HepG2 (cell line): Measurements from ENCODE around the gene BCKDHB. TPM values are rescaled to one million over a fixed set of nuclear protein-coding genes. Genes with fewer than 3 reads are reported as not detected.

Experiments
- CCDC6 ChIP-seq: sonication (generic); formaldehyde crosslinking; IDR thresholded peaks from 2 replicates; pipeline ENCODE4 v1.8.1; 2022; ENCODE audit warnings: mild to moderate bottlenecking, missing genetic modification reagents, moderate library complexity
- ETV5 ChIP-seq: IDR thresholded peaks from 2 replicates; pipeline ENCODE4 v1.6.1; 2018; ENCODE audit warnings: missing biosample characterization, missing genetic modification reagents, inconsistent platforms, borderline replicate concordance
- HDAC6 ChIP-seq: fragments of 200-600 bp; sonication (generic); IDR thresholded peaks from 2 replicates; pipeline ENCODE4 v1.7.0; 2017; ENCODE audit warnings: mild to moderate bottlenecking, antibody characterized with exemption, low read length, low read depth
- HNRNPUL1 ChIP-seq: fragments of 200-400 bp; formaldehyde crosslinking; IDR thresholded peaks from 2 replicates; pipeline ENCODE4 v1.6.1; 2017; ENCODE audit warnings: low read depth, mild to moderate bottlenecking, low read length, moderate library complexity
- KLF11 ChIP-seq: IDR thresholded peaks from 2 replicates; pipeline ENCODE4 v1.6.1; 2016; ENCODE audit warnings: missing compliant biosample characterization
- MAFK ChIP-seq, 2 experiments: IDR thresholded peaks in 1 of 2; conservative IDR thresholded peaks in 1 of 2; 2 replicates each; pipeline ENCODE4 v1.6.1; 2011; ENCODE audit warnings: improper control_type of control experiment in 2 of 2, low read length in 2 of 2
- MED1 ChIP-seq: sonication (generic); formaldehyde crosslinking; IDR thresholded peaks from 2 replicates; pipeline ENCODE4 v1.4.0; 2020; ENCODE audit warnings: missing genetic modification reagents
- NR2F1 ChIP-seq, 2 experiments: fragments of 450-650 bp in 1 of 2; formaldehyde crosslinking in 1 of 2; IDR thresholded peaks; 2 replicates each; pipeline versions ENCODE4 v1.5.0 to v1.6.1; 2016 to 2020; ENCODE audit warnings: mild to moderate bottlenecking in 1 of 2, missing compliant biosample characterization in 1 of 2, missing genetic modification reagents in 1 of 2, moderate library complexity in 1 of 2
- POLR2AphosphoS5 ChIP-seq: IDR thresholded peaks from 2 replicates; pipeline ENCODE4 v1.6.1; 2012; ENCODE audit warnings: low read depth, low read length
- RARG ChIP-seq: sonication (generic); formaldehyde crosslinking; IDR thresholded peaks from 2 replicates; pipeline ENCODE4 v1.4.0; 2020; ENCODE audit warnings: low read depth, mild to moderate bottlenecking, missing genetic modification reagents
- RBM22 ChIP-seq: fragments of 200-400 bp; formaldehyde crosslinking; optimal IDR thresholded peaks from 2 replicates; pipeline ENCODE3; 2017; ENCODE audit warnings: mild to moderate bottlenecking, low read length, moderate library complexity
- THYN1 ChIP-seq: sonication (generic); formaldehyde crosslinking; IDR thresholded peaks from 2 replicates; pipeline ENCODE4 v1.8.1; 2023; ENCODE audit warnings: low read depth, mild to moderate bottlenecking, moderate library complexity, missing genetic modification reagents, borderline replicate concordance
- ZNF24 ChIP-seq: fragments of 450-650 bp; IDR thresholded peaks from 2 replicates; pipeline ENCODE4 v1.6.1; 2017; ENCODE audit warnings: antibody characterized with exemption, mild to moderate bottlenecking
- ZNF468 ChIP-seq: sonication (generic); formaldehyde crosslinking; IDR thresholded peaks from 2 replicates; pipeline ENCODE4 v1.8.0; 2022; ENCODE audit warnings: mild to moderate bottlenecking, moderate library complexity, missing genetic modification reagents
- ZNF672 ChIP-seq: sonication (generic); formaldehyde crosslinking; IDR thresholded peaks from 2 replicates; pipeline ENCODE4 v1.8.1; 2022; ENCODE audit warnings: missing genetic modification reagents
- ZNF709 ChIP-seq: sonication (generic); formaldehyde crosslinking; IDR thresholded peaks from 2 replicates; pipeline ENCODE4 v1.5.0; 2020; ENCODE audit warnings: mild to moderate bottlenecking, missing genetic modification reagents
- ZNF749 ChIP-seq: sonication (generic); formaldehyde crosslinking; IDR thresholded peaks from 2 replicates; pipeline ENCODE4 v1.8.0; 2022; ENCODE audit warnings: mild to moderate bottlenecking, missing genetic modification reagents, moderate library complexity, borderline replicate concordance
- ZNF773 ChIP-seq: sonication (generic); formaldehyde crosslinking; IDR thresholded peaks from 2 replicates; pipeline ENCODE4 v1.4.0; 2020; ENCODE audit warnings: missing genetic modification reagents, borderline replicate concordance
- ZNF883 ChIP-seq: sonication (generic); formaldehyde crosslinking; IDR thresholded peaks from 2 replicates; pipeline ENCODE4 v1.5.1; 2020; ENCODE audit warnings: mild to moderate bottlenecking, missing genetic modification reagents; ENCODE audit errors: not compliant biosample characterization
- ZSCAN30 ChIP-seq: sonication (generic); formaldehyde crosslinking; IDR thresholded peaks from 2 replicates; pipeline ENCODE4 v1.5.0; 2020; ENCODE audit warnings: mild to moderate bottlenecking, missing genetic modification reagents
- polyA plus RNA-seq, 8 experiments: library from polyadenylated mRNA; depleted of rRNA in 3 of 8; stranded (reverse) in 7 of 8; unstranded in 1 of 8; fragments of >200 nt; fragmentation: Illumina TruSeq in 4 of 8; extraction: Trizol in 4 of 8; gene quantifications; 2 replicates each; pipeline versions ENCODE4 v1.2.1 to v1.2.3, GENCODE V29; 2011 to 2016; ENCODE audit warnings: low read depth in 4 of 8, missing spikeins in 1 of 8, mixed read lengths in 1 of 8; ENCODE audit not compliant: insufficient read depth in 1 of 8
- total RNA-seq, 5 experiments: library from RNA; depleted of rRNA; stranded (reverse); fragments of >200 nt; fragmentation: Illumina TruSeq; extraction: Trizol; gene quantifications; 2 replicates each; pipeline ENCODE4 v1.2.3, GENCODE V29; 2016; ENCODE audit warnings: low read depth in 1 of 5
- TF ChIP-seq, protein P1 (sequence below): sonication (generic); formaldehyde crosslinking; IDR thresholded peaks from 2 replicates; pipeline ENCODE4 v1.9.0; 2022; ENCODE audit warnings: low read depth, missing genetic modification reagents
- TF ChIP-seq, protein P2 (sequence below): sonication (generic); formaldehyde crosslinking; IDR thresholded peaks from 2 replicates; pipeline ENCODE4; 2020; ENCODE audit warnings: missing genetic modification reagents, mild to moderate bottlenecking, borderline replicate concordance
- TF ChIP-seq, protein P3 (sequence below): sonication (generic); formaldehyde crosslinking; IDR thresholded peaks from 2 replicates; pipeline ENCODE4 v1.5.1; 2020; ENCODE audit warnings: missing genetic modification reagents, mild to moderate bottlenecking, borderline replicate concordance

The BCKDHB gene
- total and polyA plus RNA-seq, 2 of the 13 experiments (the other 11 are each of a cell fraction or from before 2014, with no cell fraction given): 10.8 to 13.6 TPM

DNA sequence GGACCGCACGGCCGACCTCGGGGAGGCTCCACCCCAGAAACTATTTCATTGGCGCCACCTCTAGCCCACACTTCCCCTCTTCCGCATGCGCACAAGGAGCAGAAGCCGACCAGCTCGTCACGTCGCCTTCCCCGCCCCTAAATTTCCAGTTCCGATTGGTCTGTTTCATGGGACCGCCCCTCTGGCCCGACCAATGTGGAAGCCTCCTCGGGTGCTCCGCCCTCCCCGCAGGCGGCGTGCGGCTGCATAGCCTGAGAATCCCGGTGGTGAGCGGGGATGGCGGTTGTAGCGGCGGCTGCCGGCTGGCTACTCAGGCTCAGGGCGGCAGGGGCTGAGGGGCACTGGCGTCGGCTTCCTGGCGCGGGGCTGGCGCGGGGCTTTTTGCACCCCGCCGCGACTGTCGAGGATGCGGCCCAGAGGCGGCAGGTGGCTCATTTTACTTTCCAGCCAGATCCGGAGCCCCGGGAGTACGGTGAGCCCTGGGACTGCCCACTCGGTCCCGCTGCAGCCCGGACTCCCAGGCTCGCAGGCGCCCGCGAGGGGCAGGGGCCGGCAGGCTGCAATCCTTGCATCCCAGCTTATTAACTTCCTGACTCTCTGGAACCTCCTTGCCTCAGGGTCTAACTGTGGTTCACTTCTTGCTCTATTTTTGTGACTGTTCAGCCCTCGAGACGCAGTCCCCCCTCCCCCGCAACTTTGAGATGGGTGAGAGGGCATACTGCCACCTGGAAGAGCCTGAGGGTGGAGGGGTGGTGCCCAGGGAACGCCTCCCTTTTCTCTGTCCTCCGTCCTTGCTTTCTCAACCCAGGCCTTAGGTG, at the start of gene BCKDHB (continued):
- TF ChIP-seq, protein P1, sequence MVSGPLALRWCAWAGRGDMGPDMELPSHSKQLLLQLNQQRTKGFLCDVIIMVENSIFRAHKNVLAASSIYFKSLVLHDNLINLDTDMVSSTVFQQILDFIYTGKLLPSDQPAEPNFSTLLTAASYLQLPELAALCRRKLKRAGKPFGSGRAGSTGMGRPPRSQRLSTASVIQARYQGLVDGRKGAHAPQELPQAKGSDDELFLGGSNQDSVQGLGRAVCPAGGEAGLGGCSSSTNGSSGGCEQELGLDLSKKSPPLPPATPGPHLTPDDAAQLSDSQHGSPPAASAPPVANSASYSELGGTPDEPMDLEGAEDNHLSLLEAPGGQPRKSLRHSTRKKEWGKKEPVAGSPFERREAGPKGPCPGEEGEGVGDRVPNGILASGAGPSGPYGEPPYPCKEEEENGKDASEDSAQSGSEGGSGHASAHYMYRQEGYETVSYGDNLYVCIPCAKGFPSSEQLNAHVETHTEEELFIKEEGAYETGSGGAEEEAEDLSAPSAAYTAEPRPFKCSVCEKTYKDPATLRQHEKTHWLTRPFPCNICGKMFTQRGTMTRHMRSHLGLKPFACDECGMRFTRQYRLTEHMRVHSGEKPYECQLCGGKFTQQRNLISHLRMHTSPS (CRISPR knock-in tag): no peak; the same call in 1 of the 2 replicates
- TF ChIP-seq NR2F1 (CRISPR knock-in tag; IDR thresholded peaks at IDR 0.05) (no peak), RBM22 (no peak), ZNF773 (CRISPR knock-in tag) (no peak), ZNF24 (no peak), MED1 (CRISPR knock-in tag) (peak; percentile 73), CCDC6 (CRISPR knock-in tag) (0 out of 2 replicates have a peak, but pooled peaks have one; percentile 21), ZNF709 (CRISPR knock-in tag) (peak; percentile 58; the same call in 1 of the 2 replicates), MAFK (conservative IDR thresholded peaks at IDR 0.05 in 1 of 2, IDR thresholded peaks at IDR 0.05 in 1 of 2; ENCODE audit: low read length in 2 of 2) (no peak), ZSCAN30 (CRISPR knock-in tag) (no peak), RARG (no peak), KLF11 (CRISPR knock-in tag) (peak; percentile 64; the same call in 1 of the 2 replicates), ZNF883 (CRISPR knock-in tag) (peak; percentile 63), POLR2AphosphoS5 (peak; percentile 90), HDAC6 (no peak), ZNF468 (no peak), HNRNPUL1 (no peak), THYN1 (CRISPR knock-in tag) (no peak), ETV5 (CRISPR knock-in tag) (no peak; the same call in 1 of the 2 replicates), ZNF672 (CRISPR knock-in tag) (no peak), ZNF749 (CRISPR knock-in tag) (peak; percentile 83; the same call in 1 of the 2 replicates)
- TF ChIP-seq, protein P2, sequence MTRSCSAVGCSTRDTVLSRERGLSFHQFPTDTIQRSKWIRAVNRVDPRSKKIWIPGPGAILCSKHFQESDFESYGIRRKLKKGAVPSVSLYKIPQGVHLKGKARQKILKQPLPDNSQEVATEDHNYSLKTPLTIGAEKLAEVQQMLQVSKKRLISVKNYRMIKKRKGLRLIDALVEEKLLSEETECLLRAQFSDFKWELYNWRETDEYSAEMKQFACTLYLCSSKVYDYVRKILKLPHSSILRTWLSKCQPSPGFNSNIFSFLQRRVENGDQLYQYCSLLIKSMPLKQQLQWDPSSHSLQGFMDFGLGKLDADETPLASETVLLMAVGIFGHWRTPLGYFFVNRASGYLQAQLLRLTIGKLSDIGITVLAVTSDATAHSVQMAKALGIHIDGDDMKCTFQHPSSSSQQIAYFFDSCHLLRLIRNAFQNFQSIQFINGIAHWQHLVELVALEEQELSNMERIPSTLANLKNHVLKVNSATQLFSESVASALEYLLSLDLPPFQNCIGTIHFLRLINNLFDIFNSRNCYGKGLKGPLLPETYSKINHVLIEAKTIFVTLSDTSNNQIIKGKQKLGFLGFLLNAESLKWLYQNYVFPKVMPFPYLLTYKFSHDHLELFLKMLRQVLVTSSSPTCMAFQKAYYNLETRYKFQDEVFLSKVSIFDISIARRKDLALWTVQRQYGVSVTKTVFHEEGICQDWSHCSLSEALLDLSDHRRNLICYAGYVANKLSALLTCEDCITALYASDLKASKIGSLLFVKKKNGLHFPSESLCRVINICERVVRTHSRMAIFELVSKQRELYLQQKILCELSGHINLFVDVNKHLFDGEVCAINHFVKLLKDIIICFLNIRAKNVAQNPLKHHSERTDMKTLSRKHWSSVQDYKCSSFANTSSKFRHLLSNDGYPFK (CRISPR knock-in tag): peak; percentile 78; the same call in 1 of the 2 replicates
- TF ChIP-seq, protein P3, sequence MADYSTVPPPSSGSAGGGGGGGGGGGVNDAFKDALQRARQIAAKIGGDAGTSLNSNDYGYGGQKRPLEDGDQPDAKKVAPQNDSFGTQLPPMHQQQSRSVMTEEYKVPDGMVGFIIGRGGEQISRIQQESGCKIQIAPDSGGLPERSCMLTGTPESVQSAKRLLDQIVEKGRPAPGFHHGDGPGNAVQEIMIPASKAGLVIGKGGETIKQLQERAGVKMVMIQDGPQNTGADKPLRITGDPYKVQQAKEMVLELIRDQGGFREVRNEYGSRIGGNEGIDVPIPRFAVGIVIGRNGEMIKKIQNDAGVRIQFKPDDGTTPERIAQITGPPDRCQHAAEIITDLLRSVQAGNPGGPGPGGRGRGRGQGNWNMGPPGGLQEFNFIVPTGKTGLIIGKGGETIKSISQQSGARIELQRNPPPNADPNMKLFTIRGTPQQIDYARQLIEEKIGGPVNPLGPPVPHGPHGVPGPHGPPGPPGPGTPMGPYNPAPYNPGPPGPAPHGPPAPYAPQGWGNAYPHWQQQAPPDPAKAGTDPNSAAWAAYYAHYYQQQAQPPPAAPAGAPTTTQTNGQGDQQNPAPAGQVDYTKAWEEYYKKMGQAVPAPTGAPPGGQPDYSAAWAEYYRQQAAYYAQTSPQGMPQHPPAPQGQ (CRISPR knock-in tag): no peak
